ENCODE data around the gene PKP1. TPM values are rescaled to one million over a fixed set of nuclear protein-coding genes. Genes with fewer than 3 reads are reported as not detected.

PKP1 gene
- total and polyA plus RNA-seq, 10 of the 15 experiments (the other 5 are each of a cell fraction or from before 2014, with no cell fraction given): 0.03 TPM; not detected in 9

DNA sequence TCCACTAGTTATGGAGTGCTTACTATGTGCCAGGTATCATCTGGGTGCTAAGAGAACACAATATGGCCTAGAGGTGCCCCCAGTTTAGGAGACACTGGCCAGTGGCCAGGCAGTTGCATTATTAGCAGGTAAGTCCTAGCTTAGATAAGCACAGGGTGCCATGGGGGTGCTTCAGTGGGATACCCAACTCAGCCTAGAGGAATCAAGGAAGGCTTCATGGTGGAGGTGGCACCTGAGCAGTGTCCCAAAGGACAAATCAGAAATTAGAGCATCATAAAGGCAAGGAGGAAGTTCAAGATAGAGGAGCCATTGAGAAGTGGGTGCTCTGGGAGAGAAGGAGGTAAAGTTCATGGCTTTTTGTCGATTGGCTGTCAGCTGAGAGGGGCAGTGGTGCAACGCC lies 31.9 kb upstream of the PKP1 start:
- no peak for FAIRE-seq
- H3K27ac ChIP-seq (ENCODE audit: control insufficient read depth, insufficient read depth): no peak overlapping the region
- ChIA-PET CTCF (interaction anchor here (0.8 to 2.2 kb wide), 3 partner anchors 29 to 112 kb away, joined by 3 to 9 read pairs (median 6); no protein-coding TSS in a partner anchor), RAD21 (ENCODE audit: unreplicated experiment) (no interaction called here), POLR2A (no interaction called here), SMC1A (ENCODE audit: uncharacterized antibody, unreplicated experiment) (interaction anchor here (1.0 to 1.2 kb wide), 2 partner anchors 77 to 184 kb away, joined by 3 read pairs; no protein-coding TSS in a partner anchor)
- H3K27me3 ChIP-seq (replicated peaks in 1 of 2; ENCODE audit: control insufficient read depth in 2 of 2, insufficient read depth in 2 of 2, low read length in 1 of 2): no peaks in the 10 kb centered on the region
- intact Hi-C loops (cut with micrococcal nuclease; ENCODE audit: unreplicated experiment): loop anchor here (5.0 to 10.0 kb wide), 2 partner anchors 96 to 263 kb away; no protein-coding TSS in a partner anchor
- H3K79me2 ChIP-seq (ENCODE audit: control insufficient read depth, insufficient read depth, low read length): no peaks in the 10 kb centered on the region
- no peak for DNase-seq (ENCODE audit: low read depth, low spot score)
- H3K4me3 ChIP-seq: no peak overlapping the region
- H3K9me3 ChIP-seq (replicated peaks; ENCODE audit: control insufficient read depth, insufficient read depth, low read length): no peaks in the 10 kb centered on the region
- no TSS peak for BruUV-seq (replicated peaks)
- TF ChIP-seq NRF1 (conservative IDR thresholded peaks at IDR 0.05; ENCODE audit: low read depth, low read length) (no peak), HDAC6 (IDR thresholded peaks at IDR 0.05; ENCODE audit: unreplicated experiment) (no peak), CBX3 (IDR thresholded peaks at IDR 0.05; ENCODE audit: borderline replicate concordance, low read depth) (no peak), SMARCA5 (IDR thresholded peaks at IDR 0.05) (no peak), SUZ12 (IDR thresholded peaks at IDR 0.05; ENCODE audit: unreplicated experiment) (no peak), IKZF1 (conservative IDR thresholded peaks at IDR 0.05) (no peak), TCF3 (IDR thresholded peaks at IDR 0.05; ENCODE audit: borderline replicate concordance, insufficient read depth, low read depth, low read length) (no peak), STAT1 (conservative IDR thresholded peaks at IDR 0.05) (no peak), MEF2A (IDR thresholded peaks at IDR 0.05; ENCODE audit: insufficient read depth, low read depth, low read length) (no peak), JUND (IDR thresholded peaks at IDR 0.05; ENCODE audit: low read depth, low read length) (no peak)
- TF ChIP-seq, protein P1, sequence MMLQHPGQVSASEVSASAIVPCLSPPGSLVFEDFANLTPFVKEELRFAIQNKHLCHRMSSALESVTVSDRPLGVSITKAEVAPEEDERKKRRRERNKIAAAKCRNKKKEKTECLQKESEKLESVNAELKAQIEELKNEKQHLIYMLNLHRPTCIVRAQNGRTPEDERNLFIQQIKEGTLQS (IDR thresholded peaks at IDR 0.05; ENCODE audit: borderline replicate concordance, extremely low read depth, low read depth, low read length): no peak
- TF ChIP-seq, protein P2, sequence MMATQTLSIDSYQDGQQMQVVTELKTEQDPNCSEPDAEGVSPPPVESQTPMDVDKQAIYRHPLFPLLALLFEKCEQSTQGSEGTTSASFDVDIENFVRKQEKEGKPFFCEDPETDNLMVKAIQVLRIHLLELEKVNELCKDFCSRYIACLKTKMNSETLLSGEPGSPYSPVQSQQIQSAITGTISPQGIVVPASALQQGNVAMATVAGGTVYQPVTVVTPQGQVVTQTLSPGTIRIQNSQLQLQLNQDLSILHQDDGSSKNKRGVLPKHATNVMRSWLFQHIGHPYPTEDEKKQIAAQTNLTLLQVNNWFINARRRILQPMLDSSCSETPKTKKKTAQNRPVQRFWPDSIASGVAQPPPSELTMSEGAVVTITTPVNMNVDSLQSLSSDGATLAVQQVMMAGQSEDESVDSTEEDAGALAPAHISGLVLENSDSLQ (IDR thresholded peaks at IDR 0.05): no peak
- TF ChIP-seq, protein P3, sequence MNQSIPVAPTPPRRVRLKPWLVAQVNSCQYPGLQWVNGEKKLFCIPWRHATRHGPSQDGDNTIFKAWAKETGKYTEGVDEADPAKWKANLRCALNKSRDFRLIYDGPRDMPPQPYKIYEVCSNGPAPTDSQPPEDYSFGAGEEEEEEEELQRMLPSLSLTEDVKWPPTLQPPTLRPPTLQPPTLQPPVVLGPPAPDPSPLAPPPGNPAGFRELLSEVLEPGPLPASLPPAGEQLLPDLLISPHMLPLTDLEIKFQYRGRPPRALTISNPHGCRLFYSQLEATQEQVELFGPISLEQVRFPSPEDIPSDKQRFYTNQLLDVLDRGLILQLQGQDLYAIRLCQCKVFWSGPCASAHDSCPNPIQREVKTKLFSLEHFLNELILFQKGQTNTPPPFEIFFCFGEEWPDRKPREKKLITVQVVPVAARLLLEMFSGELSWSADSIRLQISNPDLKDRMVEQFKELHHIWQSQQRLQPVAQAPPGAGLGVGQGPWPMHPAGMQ (IDR thresholded peaks at IDR 0.05; ENCODE audit: borderline replicate concordance): no peak
- no peaks in the 10 kb centered on the region for H3K4me1 ChIP-seq (ENCODE audit: control insufficient read depth, insufficient read depth, low read length)
- H3K36me3 ChIP-seq (ENCODE audit: control insufficient read depth in 2 of 2, insufficient read depth in 2 of 2, low read length in 1 of 2): no peaks in the 10 kb centered on the region
- no peak overlapping the region for H3K9ac ChIP-seq (ENCODE audit: control insufficient read depth, insufficient read depth, low read length)
- no peak overlapping the region for H3K4me2 ChIP-seq (ENCODE audit: control insufficient read depth, insufficient read depth)
- no peak for ATAC-seq
- H4K20me1 ChIP-seq (ENCODE audit: control insufficient read depth, insufficient read depth): no peaks in the 10 kb centered on the region
- no peak overlapping the region for H2AFZ ChIP-seq (ENCODE audit: control insufficient read depth, low read depth, low read length)
- in situ Hi-C loops (cut with MboI): no loop called here
- 31% methylated on average over 2 of the region's 2 CpGs for WGBS (ENCODE audit: insufficient coverage, insufficient replicate concordance, low lambda C conversion rate, missing lambda C conversion rate)
